CD4-positive, alpha-beta T cell (primary cell): Measurements from ENCODE around the gene PIGA. TPM values are rescaled to one million over a fixed set of nuclear protein-coding genes. Genes with fewer than 3 reads are reported as not detected.

Experiments
- ATAC-seq: fragments of 200-7000 bp; cut with Tn5 transposase; one replicate; pipeline ENCODE4 v1.10.0; 2022; ENCODE audit warnings: mild to moderate bottlenecking; ENCODE audit not compliant: poor library complexity
- CTCF ChIA-PET: fragments of 350-600 bp; sonication (Branson Sonifier 250); formaldehyde crosslinking; loops from one replicate; lab custom pipeline; 2021; ENCODE audit warnings: antibody characterized with exemption, inconsistent platforms; lab: Charles Lee
- POLR2A ChIA-PET: fragments of 350-600 bp; sonication (Branson Sonifier 250); formaldehyde crosslinking; loops from one replicate; lab custom pipeline; 2021; ENCODE audit warnings: antibody characterized with exemption, inconsistent platforms; lab: Charles Lee
- DNase-seq, 14 experiments: peaks; one replicate each; pipeline ENCODE4 v3.0.0-alpha.2; 2013 to 2020; ENCODE audit warnings: mixed read lengths in 2 of 14
- H3K27ac ChIP-seq, 2 donors: one replicate each; pipeline versions ENCODE4 v1.5.1 to v1.7.0; 2013; ENCODE audit warnings: low read length in 2 of 2, low read depth in 1 of 2, mild to moderate bottlenecking in 1 of 2
- H3K27me3 ChIP-seq, 2 experiments: 1 replicate in 1 of 2; 2 replicates in 1 of 2; pipeline versions ENCODE4 v1.6.1 to v1.7.0; 2013; ENCODE audit warnings: low read length in 2 of 2, control low read depth in 1 of 2, mild to moderate bottlenecking in 1 of 2, moderate library complexity in 1 of 2; ENCODE audit not compliant: insufficient read depth in 2 of 2, control insufficient read depth in 1 of 2
- H3K36me3 ChIP-seq: one replicate; pipeline ENCODE4 v1.6.1; 2013; ENCODE audit warnings: low read length, control low read depth; ENCODE audit not compliant: insufficient read depth
- H3K4me1 ChIP-seq: one replicate; pipeline ENCODE4 v1.6.1; 2013; ENCODE audit warnings: low read length, control low read depth; ENCODE audit not compliant: insufficient read depth
- H3K4me3 ChIP-seq: one replicate; pipeline ENCODE4 v1.5.1; 2013; ENCODE audit warnings: mild to moderate bottlenecking, low read length, moderate library complexity
- H3K9me3 ChIP-seq, 2 experiments: 1 replicate in 1 of 2; 2 replicates in 1 of 2; pipeline versions ENCODE4 v1.6.1 to v1.7.0; 2013; ENCODE audit warnings: low read length in 2 of 2, mild to moderate bottlenecking in 2 of 2, control low read depth in 1 of 2, moderate library complexity in 1 of 2; ENCODE audit not compliant: control insufficient read depth in 1 of 2, insufficient read depth in 1 of 2
- H3K27ac Mint-ChIP-seq: one replicate; pipeline ENCODE4 v1.8.0; 2020; ENCODE audit warnings: mixed read lengths
- H3K27me3 Mint-ChIP-seq: one replicate; pipeline ENCODE4 v1.8.0; 2021; ENCODE audit warnings: mixed read lengths
- H3K36me3 Mint-ChIP-seq: one replicate; pipeline ENCODE4 v1.8.0; 2021; ENCODE audit warnings: low read depth, mixed read lengths
- H3K4me1 Mint-ChIP-seq: one replicate; pipeline ENCODE4 v1.8.0; 2021; ENCODE audit warnings: low read depth, mixed read lengths
- H3K4me3 Mint-ChIP-seq: one replicate; pipeline ENCODE4 v1.8.0; 2020; ENCODE audit warnings: mild to moderate bottlenecking, mixed read lengths
- H3K9me3 Mint-ChIP-seq: one replicate; pipeline ENCODE4 v1.8.0; 2020; ENCODE audit warnings: mixed read lengths
- intact Hi-C, 2 experiments: fragments of 100-400 bp; cut with DNase I in 1 of 2; cut with micrococcal nuclease in 1 of 2; formaldehyde crosslinking; loops; one replicate each; pipeline versions ENCODE4 v1.15.1 to v1.9.0; 2023 to 2025; cut with DNase I, micrococcal nuclease
- total RNA-seq, 174 experiments: library from RNA in 2 of 174; stranded (reverse) in 2 of 174; gene quantifications; one replicate each; pipeline ENCODE4 v1.2.3 and lab custom pipeline; 2021 to 2026
- TF ChIP-seq, protein P1 (sequence below): fragments of 200-600 bp; IDR thresholded peaks from one replicate; pipeline ENCODE4 v1.8.0; 2022; ENCODE audit warnings: antibody characterized with exemption, mild to moderate bottlenecking

Gene PIGA
- total RNA-seq, 2 experiments from 2014 or later = 130 to 134 TPM

DNA sequence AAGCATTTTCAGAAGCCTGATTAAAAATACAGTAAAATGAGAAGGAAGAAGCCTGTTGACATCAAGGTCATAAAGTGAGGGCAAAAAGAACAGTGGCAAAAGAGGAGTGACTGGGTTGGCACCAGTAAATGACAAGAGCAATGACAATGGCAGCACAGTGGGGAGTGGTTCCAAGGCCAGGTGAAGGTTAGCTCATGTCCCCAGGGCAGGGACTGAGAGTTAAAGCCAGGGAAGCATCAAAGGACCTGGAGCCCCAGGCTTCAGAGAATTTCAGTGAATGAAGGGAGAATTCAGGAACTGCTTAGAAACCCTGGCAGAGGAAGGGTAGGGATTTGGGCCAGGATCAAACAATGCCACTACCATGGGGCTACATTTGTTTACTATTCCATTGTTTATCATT is 8.8 kb upstream of the PIGA start:
- Mint-ChIP-seq H3K27ac (no peak overlapping the region), H3K4me3 (no peak overlapping the region), H3K4me1 (no peaks in the 10 kb centered on the region), H3K36me3 (no peaks in the 10 kb centered on the region), H3K9me3 (no peaks in the 10 kb centered on the region), H3K27me3 (peaks cover 26% of the 10 kb centered on the region)
- ATAC-seq (no peak), DNase-seq (no peak)
- no peak overlapping the region for H3K4me3 ChIP-seq
- peaks cover 0 to 7% of the 10 kb centered on the region in 2 experiments for H3K27me3 ChIP-seq
- no peaks in the 10 kb centered on the region for H3K36me3 ChIP-seq
- ChIA-PET CTCF (no interaction called here), POLR2A (no interaction called here)
- H3K27ac ChIP-seq = no peak overlapping the region
- intact Hi-C loops = loop anchor here in 1 of 2 experiments (10.0 kb wide), 1 partner anchor 1351 kb away; no protein-coding TSS in a partner anchor
- TF ChIP-seq, protein P1, sequence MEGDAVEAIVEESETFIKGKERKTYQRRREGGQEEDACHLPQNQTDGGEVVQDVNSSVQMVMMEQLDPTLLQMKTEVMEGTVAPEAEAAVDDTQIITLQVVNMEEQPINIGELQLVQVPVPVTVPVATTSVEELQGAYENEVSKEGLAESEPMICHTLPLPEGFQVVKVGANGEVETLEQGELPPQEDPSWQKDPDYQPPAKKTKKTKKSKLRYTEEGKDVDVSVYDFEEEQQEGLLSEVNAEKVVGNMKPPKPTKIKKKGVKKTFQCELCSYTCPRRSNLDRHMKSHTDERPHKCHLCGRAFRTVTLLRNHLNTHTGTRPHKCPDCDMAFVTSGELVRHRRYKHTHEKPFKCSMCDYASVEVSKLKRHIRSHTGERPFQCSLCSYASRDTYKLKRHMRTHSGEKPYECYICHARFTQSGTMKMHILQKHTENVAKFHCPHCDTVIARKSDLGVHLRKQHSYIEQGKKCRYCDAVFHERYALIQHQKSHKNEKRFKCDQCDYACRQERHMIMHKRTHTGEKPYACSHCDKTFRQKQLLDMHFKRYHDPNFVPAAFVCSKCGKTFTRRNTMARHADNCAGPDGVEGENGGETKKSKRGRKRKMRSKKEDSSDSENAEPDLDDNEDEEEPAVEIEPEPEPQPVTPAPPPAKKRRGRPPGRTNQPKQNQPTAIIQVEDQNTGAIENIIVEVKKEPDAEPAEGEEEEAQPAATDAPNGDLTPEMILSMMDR = no peak
- no peaks in the 10 kb centered on the region for H3K4me1 ChIP-seq
- no peaks in the 10 kb centered on the region for H3K9me3 ChIP-seq

DNA sequence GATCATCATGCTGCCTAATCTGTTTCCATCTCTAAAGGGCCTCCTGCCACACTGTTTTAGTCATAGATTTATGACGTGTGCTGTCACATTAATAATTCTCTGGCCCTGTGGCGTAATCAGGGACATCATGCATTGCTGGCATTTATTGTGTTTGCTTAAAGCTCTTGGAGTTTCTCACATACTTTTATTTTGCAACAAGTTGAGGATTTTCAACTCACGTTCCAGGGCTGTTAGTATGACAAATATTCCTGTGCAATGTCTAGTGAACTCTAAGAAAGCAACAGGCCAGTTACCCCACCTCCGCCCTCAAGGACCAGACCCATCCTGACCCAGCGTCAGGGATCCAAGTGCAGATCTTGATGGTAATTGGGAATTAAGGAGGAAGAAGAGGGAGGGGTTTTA is 7.8 kb upstream of the PIGA start:
- H3K9me3 ChIP-seq = no peaks in the 10 kb centered on the region
- Mint-ChIP-seq H3K4me3 (no peak overlapping the region), H3K9me3 (no peaks in the 10 kb centered on the region), H3K27ac (no peak overlapping the region), H3K4me1 (no peaks in the 10 kb centered on the region), H3K27me3 (peaks cover 29% of the 10 kb centered on the region), H3K36me3 (no peaks in the 10 kb centered on the region)
- H3K4me3 ChIP-seq = no peak overlapping the region
- no peaks in the 10 kb centered on the region for H3K36me3 ChIP-seq
- H3K27ac ChIP-seq = no peak overlapping the region
- ChIA-PET POLR2A (no interaction called here), CTCF (no interaction called here)
- peaks cover 0 to 8% of the 10 kb centered on the region in 2 experiments for H3K27me3 ChIP-seq
- H3K4me1 ChIP-seq = no peaks in the 10 kb centered on the region
- TF ChIP-seq, protein P1 = no peak
- no peak for DNase-seq
- intact Hi-C loops = loop anchor here in 1 of 2 experiments (10.0 kb wide), 1 partner anchor 1352 kb away; no protein-coding TSS in a partner anchor
- ATAC-seq = no peak

DNA sequence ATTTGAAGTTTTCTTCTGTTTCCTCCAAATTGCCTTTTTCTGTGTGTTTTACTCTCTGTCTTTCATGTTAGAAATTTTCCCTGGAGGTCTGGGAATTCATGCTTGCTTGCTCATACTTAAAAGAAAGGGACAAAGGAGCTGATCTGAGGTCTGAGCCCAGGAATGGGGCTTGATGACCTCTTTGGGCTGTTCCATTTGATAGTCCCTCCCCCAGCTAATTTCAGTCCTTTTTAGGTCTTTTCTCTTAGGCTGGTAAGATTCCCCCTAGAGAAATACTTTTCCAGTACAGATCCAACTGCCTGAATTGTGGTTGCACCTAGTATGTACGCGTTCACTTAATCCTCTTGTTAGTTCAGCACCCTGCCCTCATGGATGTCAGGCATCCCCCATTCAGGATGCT is 5.5 kb upstream of the PIGA start:
- Histone ChIP-seq H3K27me3 (peaks cover 0 to 15% of the 10 kb centered on the region in 2 experiments), H3K36me3 (no peaks in the 10 kb centered on the region), H3K4me3 (no peak overlapping the region), H3K27ac (no peak overlapping the region), H3K4me1 (no peaks in the 10 kb centered on the region), H3K9me3 (no peaks in the 10 kb centered on the region)
- H3K27ac Mint-ChIP-seq = no peak overlapping the region
- ATAC-seq (no peak), DNase-seq (no peak)
- H3K36me3 Mint-ChIP-seq = peaks cover under 1% of the 10 kb centered on the region
- no peaks in the 10 kb centered on the region for H3K9me3 Mint-ChIP-seq
- CTCF ChIA-PET = no interaction called here
- H3K27me3 Mint-ChIP-seq = peaks cover 35% of the 10 kb centered on the region
- TF ChIP-seq, protein P1 = no peak
- no peak overlapping the region for H3K4me3 Mint-ChIP-seq
- peaks cover 7% of the 10 kb centered on the region for H3K4me1 Mint-ChIP-seq
- intact Hi-C loops = loop anchor here in 1 of 2 experiments (10.0 kb wide), 1 partner anchor 1354 kb away; no protein-coding TSS in a partner anchor
- POLR2A ChIA-PET = no interaction called here
